A673 (cell line): Measurements from ENCODE around the gene SPNS3. TPM values are rescaled to one million over a fixed set of nuclear protein-coding genes. Genes with fewer than 3 reads are reported as not detected.

Experiments used
- BruUV-seq: library from RNA; stranded (reverse); fragments of 400-500 nt; replicated peaks from 2 replicates; lab custom pipeline; 2021; lab: Mats Ljungman, UMichigan
- CTCF ChIA-PET: fragments of 300-600 bp; sonication (Branson Sonifier 250); formaldehyde crosslinking; loops from one replicate; lab custom pipeline; 2022; ENCODE audit warnings: antibody characterized with exemption; lab: Charles Lee
- POLR2A ChIA-PET: fragments of 300-600 bp; sonication (Branson Sonifier 250); formaldehyde crosslinking; loops from one replicate; lab custom pipeline; 2022; ENCODE audit warnings: antibody characterized with exemption; ENCODE audit not compliant: low non-redundant PET; lab: Charles Lee
- DNase-seq: peaks from one replicate; pipeline ENCODE4 v3.0.0-alpha.2; 2015; ENCODE audit warnings: low spot score
- H3K27ac ChIP-seq: fragments of 200-600 bp; sonication (generic); 2 replicates; pipeline ENCODE4 v1.5.1; 2016; ENCODE audit warnings: mixed run types, low read depth, mild to moderate bottlenecking, mixed read lengths, antibody characterized with exemption, low read length; ENCODE audit not compliant: poor library complexity, severe bottlenecking
- H3K27me3 ChIP-seq: fragments of 200-600 bp; sonication (generic); replicated peaks from 2 replicates; pipeline ENCODE4 v1.6.1; 2017; ENCODE audit warnings: mixed run types, low read depth, mild to moderate bottlenecking, mixed read lengths, antibody characterized with exemption, low read length; ENCODE audit not compliant: insufficient read depth, poor library complexity
- H3K36me3 ChIP-seq: fragments of 200-600 bp; sonication (generic); 2 replicates; pipeline ENCODE4 v1.6.1; 2016; ENCODE audit warnings: mixed run types, mild to moderate bottlenecking, mixed read lengths, antibody characterized with exemption, low read length; ENCODE audit not compliant: insufficient read depth, poor library complexity, severe bottlenecking
- H3K4me1 ChIP-seq: fragments of 200-600 bp; sonication (generic); 2 replicates; pipeline ENCODE4 v1.6.1; 2017; ENCODE audit warnings: mixed run types, mild to moderate bottlenecking, mixed read lengths, antibody characterized with exemption, low read length; ENCODE audit not compliant: insufficient read depth, poor library complexity, severe bottlenecking
- H3K4me3 ChIP-seq: fragments of 200-600 bp; sonication (generic); 2 replicates; pipeline ENCODE4 v1.5.1; 2016; ENCODE audit warnings: low read depth, mixed run types, mild to moderate bottlenecking, mixed read lengths, low read length; ENCODE audit not compliant: poor library complexity, severe bottlenecking
- H3K9me3 ChIP-seq: fragments of 200-600 bp; sonication (generic); 2 replicates; pipeline ENCODE4 v1.6.1; 2016; ENCODE audit warnings: mixed run types, low read depth, mild to moderate bottlenecking, mixed read lengths, antibody characterized with exemption, low read length; ENCODE audit not compliant: poor library complexity, severe bottlenecking
- CTCF ChIP-seq: fragments of 300-800, 200-600 bp; sonication (generic); conservative IDR thresholded peaks from 2 replicates; pipeline ENCODE4 v1.5.1; 2017; ENCODE audit warnings: low read depth, mild to moderate bottlenecking, antibody characterized with exemption, low read length, moderate library complexity, mixed read lengths
- EZH2 ChIP-seq: fragments of 200-600 bp; sonication (generic); IDR thresholded peaks from 2 replicates; pipeline ENCODE4 v1.6.1; 2017; ENCODE audit warnings: borderline replicate concordance, low read depth, mild to moderate bottlenecking, mixed read lengths, antibody characterized with exemption, low read length; ENCODE audit not compliant: poor library complexity, severe bottlenecking
- intact Hi-C: fragments of 100-400 bp; cut with micrococcal nuclease; formaldehyde crosslinking; loops from one replicate; pipeline ENCODE4 v1.10.0; 2022; ENCODE audit not compliant: unreplicated experiment
- total RNA-seq: library from RNA; stranded (reverse); gene quantifications from 2 replicates; pipeline ENCODE4 v1.2.3, GENCODE V29; 2021

SPNS3 gene
- total RNA-seq, 1 experiment from 2014 or later, result not detected

GRCh38 chr17:4519361-4519788 is 85.6 kb downstream of the SPNS3 start:
- Histone ChIP-seq H3K4me3 (no peak overlapping the region), H3K36me3 (no peaks in the 10 kb centered on the region), H3K9me3 (no peaks in the 10 kb centered on the region), H3K27me3 (no peaks in the 10 kb centered on the region), H3K4me1 (no peaks in the 10 kb centered on the region), H3K27ac (no peak overlapping the region)
- intact Hi-C loops, result no loop called here
- BruUV-seq, result no TSS peak
- ChIA-PET CTCF (interaction anchor here (0.6 kb wide), 1 partner anchor 46 kb away, joined by 3 read pairs; no protein-coding TSS in a partner anchor), POLR2A (no interaction called here)
- no peak for DNase-seq
- TF ChIP-seq EZH2 (no peak), CTCF (no peak)

GRCh38 chr17:4520060-4520893 is 86.5 kb downstream of the SPNS3 start:
- no TSS peak for BruUV-seq
- ChIA-PET POLR2A (no interaction called here), CTCF (no interaction called here)
- TF ChIP-seq EZH2, result no peak
- TF ChIP-seq CTCF, result no peak
- no peak overlapping the region for H3K27ac ChIP-seq
- H3K4me3 ChIP-seq, result no peak overlapping the region
- no peaks in the 10 kb centered on the region for H3K9me3 ChIP-seq
- no peaks in the 10 kb centered on the region for H3K36me3 ChIP-seq
- DNase-seq, result no peak
- H3K4me1 ChIP-seq, result no peaks in the 10 kb centered on the region
- no peaks in the 10 kb centered on the region for H3K27me3 ChIP-seq
- intact Hi-C loops, result no loop called here

- Histone ChIP-seq H3K4me1 (no peaks in the 10 kb centered on the region), H3K9me3 (no peaks in the 10 kb centered on the region), H3K27me3 (no peaks in the 10 kb centered on the region), H3K4me3 (no peak overlapping the region), H3K27ac (no peak overlapping the region), H3K36me3 (no peaks in the 10 kb centered on the region)
- no peak for DNase-seq
- ChIA-PET CTCF (no interaction called here), POLR2A (no interaction called here)
- intact Hi-C loops, result no loop called here
- TF ChIP-seq EZH2, result no peak
- TF ChIP-seq CTCF, result no peak
- BruUV-seq, result no TSS peak
Observed at GRCh38 chr17:4520894-4521600, 87.3 kb downstream of the SPNS3 start.
